Astrocyte of the spinal cord (primary cell): ENCODE results near the gene ARHGEF4.
"Not testable (repeated sequence)": the region's sequence is repeated elsewhere in the genome, so short reads cannot be mapped to it uniquely, and the experiment has no call there.

Source experiments
- DNase-seq: peaks from one replicate; pipeline ENCODE4 v3.0.0; 2011; ENCODE audit warnings: low read depth, low spot score
- H3K4me3 ChIP-seq: 2 replicates; pipeline ENCODE4 v1.5.1; 2011; ENCODE audit warnings: low read depth, mild to moderate bottlenecking, low read length, moderate library complexity
- in situ Hi-C: cut with HindIII; loops from 2 replicates; pipeline ENCODE4 v1.10.0; 2017; ENCODE audit warnings: low sequenced_read_pairs
- TF ChIP-seq, protein P1 (sequence below): IDR thresholded peaks from 2 replicates; pipeline ENCODE4 v1.5.1; 2012; ENCODE audit warnings: low read depth, mild to moderate bottlenecking, low read length, inconsistent platforms

The ARHGEF4 gene

GRCh38 chr2:130986890-130987493, 150.3 kb downstream of the ARHGEF4 start:
- no peak for DNase-seq
- no peak overlapping the region for H3K4me3 ChIP-seq
- TF ChIP-seq, protein P1, sequence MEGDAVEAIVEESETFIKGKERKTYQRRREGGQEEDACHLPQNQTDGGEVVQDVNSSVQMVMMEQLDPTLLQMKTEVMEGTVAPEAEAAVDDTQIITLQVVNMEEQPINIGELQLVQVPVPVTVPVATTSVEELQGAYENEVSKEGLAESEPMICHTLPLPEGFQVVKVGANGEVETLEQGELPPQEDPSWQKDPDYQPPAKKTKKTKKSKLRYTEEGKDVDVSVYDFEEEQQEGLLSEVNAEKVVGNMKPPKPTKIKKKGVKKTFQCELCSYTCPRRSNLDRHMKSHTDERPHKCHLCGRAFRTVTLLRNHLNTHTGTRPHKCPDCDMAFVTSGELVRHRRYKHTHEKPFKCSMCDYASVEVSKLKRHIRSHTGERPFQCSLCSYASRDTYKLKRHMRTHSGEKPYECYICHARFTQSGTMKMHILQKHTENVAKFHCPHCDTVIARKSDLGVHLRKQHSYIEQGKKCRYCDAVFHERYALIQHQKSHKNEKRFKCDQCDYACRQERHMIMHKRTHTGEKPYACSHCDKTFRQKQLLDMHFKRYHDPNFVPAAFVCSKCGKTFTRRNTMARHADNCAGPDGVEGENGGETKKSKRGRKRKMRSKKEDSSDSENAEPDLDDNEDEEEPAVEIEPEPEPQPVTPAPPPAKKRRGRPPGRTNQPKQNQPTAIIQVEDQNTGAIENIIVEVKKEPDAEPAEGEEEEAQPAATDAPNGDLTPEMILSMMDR: no peak
- in situ Hi-C loops: no loop called here

DNA sequence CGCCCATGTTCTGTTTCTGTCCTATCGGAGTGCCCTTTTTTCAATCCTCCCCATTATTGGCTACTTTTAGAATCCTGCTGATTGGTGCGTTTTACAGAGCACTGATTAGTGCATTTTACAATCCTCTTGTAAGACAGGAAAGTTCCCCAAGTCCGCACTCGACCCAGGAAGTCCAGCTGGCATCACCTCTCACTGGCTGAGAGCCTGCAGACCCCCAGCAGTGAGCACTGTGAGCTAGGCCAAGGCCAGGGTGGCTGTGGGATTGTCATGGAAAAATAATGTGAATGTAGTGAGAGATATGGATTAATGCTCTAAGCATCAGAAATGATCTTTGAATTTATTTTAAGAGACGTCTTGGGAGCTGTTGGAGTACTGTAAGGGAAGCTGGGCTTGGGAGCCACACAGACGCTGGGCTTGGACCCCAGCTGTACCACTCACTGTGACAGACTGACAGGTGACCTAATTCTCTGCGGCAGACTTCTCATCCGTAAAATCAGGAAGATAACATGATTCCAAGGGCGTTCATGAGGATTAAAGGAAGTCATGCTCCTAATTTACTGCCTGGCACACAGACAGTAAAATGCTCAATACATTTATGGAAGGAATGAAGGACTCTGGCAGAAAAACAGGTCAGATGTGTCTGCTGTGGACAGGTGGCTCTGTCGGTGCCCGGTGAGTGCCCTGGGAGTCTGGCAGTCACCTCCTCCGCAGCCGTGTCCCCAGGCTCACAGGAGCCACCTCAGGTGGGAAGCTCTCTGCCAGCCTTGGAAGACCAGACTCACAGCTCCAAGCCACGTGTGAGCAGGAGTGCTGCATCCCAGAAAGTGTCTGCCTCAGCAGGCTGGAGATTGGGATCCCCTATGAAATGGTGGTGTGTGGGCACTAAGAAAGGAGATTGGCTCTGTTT, 151.1 kb downstream of the ARHGEF4 start:
- H3K4me3 ChIP-seq: no peak overlapping the region
- TF ChIP-seq, protein P1: no peak
- DNase-seq: no peak
- in situ Hi-C loops: no loop called here

DNA sequence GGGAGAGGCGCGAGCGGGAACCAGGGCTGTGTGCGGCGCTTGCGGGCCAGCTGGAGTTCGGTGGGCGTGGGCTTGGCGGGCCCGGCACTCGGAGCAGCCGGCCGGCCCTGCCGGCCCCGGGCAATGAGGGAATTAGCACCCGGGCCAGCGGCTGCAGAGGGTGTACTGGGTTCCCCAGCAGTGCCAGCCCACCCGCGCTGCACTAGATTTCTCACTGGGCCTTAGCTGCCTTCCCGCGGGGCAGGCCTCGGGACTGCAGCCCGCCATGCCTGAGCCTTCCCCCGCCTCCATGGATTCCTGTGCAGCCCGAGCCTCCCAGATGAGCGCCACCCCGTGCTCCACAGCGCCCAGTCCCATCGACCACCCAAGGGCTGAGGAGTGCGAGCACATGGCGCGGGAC, 154.7 kb downstream of the ARHGEF4 start:
- H3K4me3 ChIP-seq, in situ Hi-C loops, DNase-seq: not testable (repeated sequence)

GRCh38 chr2:130992003-130992402, 155.3 kb downstream of the ARHGEF4 start:
- in situ Hi-C loops, H3K4me3 ChIP-seq, DNase-seq: not testable (repeated sequence)

DNA sequence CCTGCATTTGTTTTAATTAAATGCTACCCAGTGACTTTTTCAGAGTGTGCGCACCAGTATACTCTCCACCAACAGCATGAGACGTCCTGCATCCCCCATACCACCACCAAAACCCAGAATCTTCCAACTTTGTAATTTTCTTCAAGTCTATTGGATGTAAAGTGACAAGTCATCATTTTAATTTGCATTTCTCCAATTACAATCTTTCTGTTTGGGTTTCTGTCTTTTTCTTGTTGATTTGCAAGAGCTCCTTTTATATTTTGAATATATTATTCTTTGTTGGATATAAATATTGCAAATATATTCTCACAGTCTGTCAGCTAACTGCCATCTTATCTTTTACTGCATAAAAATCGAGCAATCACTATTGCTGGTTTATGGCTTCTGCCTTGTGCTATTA, 160.0 kb downstream of the ARHGEF4 start:
- H3K4me3 ChIP-seq: no peak overlapping the region
- in situ Hi-C loops: no loop called here
- no peak for DNase-seq
- TF ChIP-seq, protein P1: no peak

GRCh38 chr2:130997198-130997597, 160.5 kb downstream of the ARHGEF4 start:
- in situ Hi-C loops: no loop called here
- H3K4me3 ChIP-seq: no peak overlapping the region
- DNase-seq: no peak
- TF ChIP-seq, protein P1: no peak

GRCh38 chr2:130998561-130998960, 161.8 kb downstream of the ARHGEF4 start:
- no peak for DNase-seq
- in situ Hi-C loops: no loop called here
- TF ChIP-seq, protein P1: no peak
- H3K4me3 ChIP-seq: no peak overlapping the region
